ENCODE measurements around the gene PIGA. TPM values are rescaled to one million over a fixed set of nuclear protein-coding genes. Genes with fewer than 3 reads are reported as not detected.

Gene PIGA
- total and polyA plus RNA-seq, 9 of the 15 experiments (the other 6 are each of a cell fraction or from before 2014, with no cell fraction given) = 14.8 to 36.9 (median 23.5) TPM

DNA sequence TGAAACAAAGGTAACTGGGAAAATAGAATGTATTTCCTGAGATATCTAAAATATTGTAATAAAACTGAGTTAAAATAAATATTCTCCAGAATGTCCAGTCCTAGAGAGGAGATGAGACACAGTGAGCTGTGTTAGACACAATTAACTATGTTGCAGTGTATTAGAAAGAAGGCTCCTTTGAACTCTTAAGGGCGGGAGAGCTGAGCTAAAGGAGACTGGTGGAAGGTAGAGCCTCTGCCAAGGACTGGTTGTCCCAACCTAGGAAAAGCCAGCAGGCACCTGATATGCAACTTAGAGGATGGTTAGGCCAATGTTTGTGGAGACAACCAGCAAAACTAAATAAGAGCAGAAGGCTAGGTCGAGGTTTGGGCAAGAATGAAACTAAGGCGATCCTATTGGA lies 24.2 kb downstream of the PIGA start (continued):
- TF ChIP-seq, protein P1, sequence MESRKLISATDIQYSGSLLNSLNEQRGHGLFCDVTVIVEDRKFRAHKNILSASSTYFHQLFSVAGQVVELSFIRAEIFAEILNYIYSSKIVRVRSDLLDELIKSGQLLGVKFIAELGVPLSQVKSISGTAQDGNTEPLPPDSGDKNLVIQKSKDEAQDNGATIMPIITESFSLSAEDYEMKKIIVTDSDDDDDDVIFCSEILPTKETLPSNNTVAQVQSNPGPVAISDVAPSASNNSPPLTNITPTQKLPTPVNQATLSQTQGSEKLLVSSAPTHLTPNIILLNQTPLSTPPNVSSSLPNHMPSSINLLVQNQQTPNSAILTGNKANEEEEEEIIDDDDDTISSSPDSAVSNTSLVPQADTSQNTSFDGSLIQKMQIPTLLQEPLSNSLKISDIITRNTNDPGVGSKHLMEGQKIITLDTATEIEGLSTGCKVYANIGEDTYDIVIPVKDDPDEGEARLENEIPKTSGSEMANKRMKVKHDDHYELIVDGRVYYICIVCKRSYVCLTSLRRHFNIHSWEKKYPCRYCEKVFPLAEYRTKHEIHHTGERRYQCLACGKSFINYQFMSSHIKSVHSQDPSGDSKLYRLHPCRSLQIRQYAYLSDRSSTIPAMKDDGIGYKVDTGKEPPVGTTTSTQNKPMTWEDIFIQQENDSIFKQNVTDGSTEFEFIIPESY (CRISPR knock-in tag; IDR thresholded peaks at IDR 0.05) = no peak
- TF ChIP-seq HNRNPL (IDR thresholded peaks at IDR 0.05; ENCODE audit: low read depth, low read length) = no peak
- TF ChIP-seq, protein P2, sequence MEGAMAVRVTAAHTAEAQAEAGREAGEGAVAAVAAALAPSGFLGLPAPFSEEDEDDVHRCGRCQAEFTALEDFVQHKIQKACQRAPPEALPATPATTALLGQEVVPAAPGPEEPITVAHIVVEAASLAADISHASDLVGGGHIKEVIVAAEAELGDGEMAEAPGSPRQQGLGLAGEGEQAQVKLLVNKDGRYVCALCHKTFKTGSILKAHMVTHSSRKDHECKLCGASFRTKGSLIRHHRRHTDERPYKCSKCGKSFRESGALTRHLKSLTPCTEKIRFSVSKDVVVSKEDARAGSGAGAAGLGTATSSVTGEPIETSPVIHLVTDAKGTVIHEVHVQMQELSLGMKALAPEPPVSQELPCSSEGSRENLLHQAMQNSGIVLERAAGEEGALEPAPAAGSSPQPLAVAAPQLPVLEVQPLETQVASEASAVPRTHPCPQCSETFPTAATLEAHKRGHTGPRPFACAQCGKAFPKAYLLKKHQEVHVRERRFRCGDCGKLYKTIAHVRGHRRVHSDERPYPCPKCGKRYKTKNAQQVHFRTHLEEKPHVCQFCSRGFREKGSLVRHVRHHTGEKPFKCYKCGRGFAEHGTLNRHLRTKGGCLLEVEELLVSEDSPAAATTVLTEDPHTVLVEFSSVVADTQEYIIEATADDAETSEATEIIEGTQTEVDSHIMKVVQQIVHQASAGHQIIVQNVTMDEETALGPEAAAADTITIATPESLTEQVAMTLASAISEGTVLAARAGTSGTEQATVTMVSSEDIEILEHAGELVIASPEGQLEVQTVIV (CRISPR knock-in tag; IDR thresholded peaks at IDR 0.05; ENCODE audit: borderline replicate concordance) = no peak
- no peak for TF ChIP-seq SMARCA4 (IDR thresholded peaks at IDR 0.05)
- no peak for TF ChIP-seq ZSCAN29 (IDR thresholded peaks at IDR 0.05)
- TF ChIP-seq ILF3 (IDR thresholded peaks at IDR 0.05; ENCODE audit: borderline replicate concordance) = no peak
- TF ChIP-seq PHB (CRISPR knock-in tag; IDR thresholded peaks at IDR 0.05) = no peak
- no peak for TF ChIP-seq MCM7 (IDR thresholded peaks at IDR 0.05)
- TF ChIP-seq ZBED1 (IDR thresholded peaks at IDR 0.05) = no peak

DNA sequence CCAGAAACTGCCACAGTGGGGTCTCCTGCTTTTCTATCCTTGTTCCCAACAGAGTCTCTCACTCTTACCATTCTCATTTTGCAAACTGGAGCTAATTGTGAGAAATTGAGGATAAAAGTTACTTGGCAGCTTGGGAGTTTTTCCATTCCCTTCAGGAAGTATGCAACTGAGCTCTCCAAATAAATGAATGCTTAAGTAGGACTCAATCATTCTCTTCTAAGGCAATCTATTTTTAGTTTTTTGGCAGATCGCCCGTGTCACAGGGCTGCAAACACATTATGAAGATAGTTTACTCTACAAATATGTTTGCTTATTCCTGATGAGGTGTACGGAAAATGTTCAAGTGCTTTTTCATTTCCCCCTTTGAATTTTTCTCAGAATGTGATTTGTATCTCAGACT lies 25.2 kb downstream of the PIGA start:
- FAIRE-seq (no peak), DNase-seq (ENCODE audit: extremely low read depth in 1 of 4, low spot score in 3 of 4) (peak in 1 of 4 experiments; percentile 20), ATAC-seq (no peak)
- TF ChIP-seq GATAD2B (IDR thresholded peaks at IDR 0.05; ENCODE audit: borderline replicate concordance) (no peak), E2F3 (CRISPR knock-in tag; IDR thresholded peaks at IDR 0.05) (no peak), MEF2D (tag; conservative IDR thresholded peaks at IDR 0.05; ENCODE audit: low read depth) (peak; percentile 64), MEF2A (IDR thresholded peaks at IDR 0.05; ENCODE audit: control insufficient read depth, low read depth, low read length) (peak; percentile 36; the same call in 1 of the 2 replicates), NR2F6 (CRISPR knock-in tag; IDR thresholded peaks at IDR 0.05) (no peak), ZNF274 (IDR thresholded peaks at IDR 0.05; ENCODE audit: borderline replicate concordance, low read depth, low read length) (no peak), MTA2 (IDR thresholded peaks at IDR 0.05; ENCODE audit: low read depth) (no peak)
- TF ChIP-seq, protein P3, sequence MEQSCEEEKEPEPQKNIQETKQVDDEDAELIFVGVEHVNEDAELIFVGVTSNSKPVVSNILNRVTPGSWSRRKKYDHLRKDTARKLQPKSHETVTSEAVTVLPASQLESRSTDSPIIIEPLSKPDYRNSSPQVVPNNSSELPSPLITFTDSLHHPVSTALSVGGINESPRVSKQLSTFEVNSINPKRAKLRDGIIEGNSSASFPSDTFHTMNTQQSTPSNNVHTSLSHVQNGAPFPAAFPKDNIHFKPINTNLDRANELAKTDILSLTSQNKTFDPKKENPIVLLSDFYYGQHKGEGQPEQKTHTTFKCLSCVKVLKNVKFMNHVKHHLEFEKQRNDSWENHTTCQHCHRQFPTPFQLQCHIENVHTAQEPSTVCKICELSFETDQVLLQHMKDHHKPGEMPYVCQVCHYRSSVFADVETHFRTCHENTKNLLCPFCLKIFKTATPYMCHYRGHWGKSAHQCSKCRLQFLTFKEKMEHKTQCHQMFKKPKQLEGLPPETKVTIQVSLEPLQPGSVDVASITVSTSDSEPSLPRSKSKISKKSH (CRISPR knock-in tag; IDR thresholded peaks at IDR 0.05) = no peak
- TF ChIP-seq, protein P4, sequence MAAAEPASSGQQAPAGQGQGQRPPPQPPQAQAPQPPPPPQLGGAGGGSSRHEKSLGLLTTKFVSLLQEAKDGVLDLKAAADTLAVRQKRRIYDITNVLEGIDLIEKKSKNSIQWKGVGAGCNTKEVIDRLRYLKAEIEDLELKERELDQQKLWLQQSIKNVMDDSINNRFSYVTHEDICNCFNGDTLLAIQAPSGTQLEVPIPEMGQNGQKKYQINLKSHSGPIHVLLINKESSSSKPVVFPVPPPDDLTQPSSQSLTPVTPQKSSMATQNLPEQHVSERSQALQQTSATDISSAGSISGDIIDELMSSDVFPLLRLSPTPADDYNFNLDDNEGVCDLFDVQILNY (CRISPR knock-in tag; IDR thresholded peaks at IDR 0.05) = no peak
- Histone ChIP-seq H3K4me1 (replicated peaks in 1 of 2; ENCODE audit: control insufficient read depth in 2 of 2, insufficient read depth in 2 of 2, low read length in 2 of 2) (no peaks in the 10 kb centered on the region), H3K9me1 (ENCODE audit: control insufficient read depth, insufficient read depth, low read length) (no peaks in the 10 kb centered on the region), H3K4me3 (no peak overlapping the region), H3K27me3 (ENCODE audit: control insufficient read depth in 2 of 2, insufficient read depth in 2 of 2, low read length in 2 of 2) (peaks cover 0 to 4% of the 10 kb centered on the region in 2 experiments; a peak in 1 of 5 replicates), H3K4me2 (ENCODE audit: insufficient read depth, low read length) (no peak overlapping the region), H3K9me3 (replicated peaks; ENCODE audit: control insufficient read depth, insufficient read depth, low read depth, low read length) (no peaks in the 10 kb centered on the region), H2AFZ (ENCODE audit: low read depth, low read length) (no peak overlapping the region), H3K9ac (ENCODE audit: insufficient read depth in 1 of 2, low read depth in 2 of 2, low read length in 2 of 2) (no peak overlapping the region), H3K36me3 (ENCODE audit: control insufficient read depth, insufficient read depth, low read length) (no peaks in the 10 kb centered on the region), H3K27ac (ENCODE audit: extremely low read depth, low read depth, low read length) (no peak overlapping the region), H4K20me1 (replicated peaks; ENCODE audit: control insufficient read depth, insufficient read depth, low read length) (no peaks in the 10 kb centered on the region), H3K79me2 (ENCODE audit: control insufficient read depth, insufficient read depth, low read length) (no peaks in the 10 kb centered on the region)
- no TSS peak for BruUV-seq (replicated peaks)
- POLR2A ChIA-PET = no interaction called here
- 0% methylated on average over 3 of the region's 3 CpGs for WGBS (ENCODE audit: insufficient coverage, low coverage, missing lambda C conversion rate)
- CTCF ChIA-PET (ENCODE audit: low intra/inter-chr PET ratio) = no interaction called here
- in situ Hi-C loops (cut with MboI) (no loop called here), intact Hi-C loops (cut with micrococcal nuclease) (no loop called here)
